HepG2 (cell line): Measurements from ENCODE around the gene DNAAF3. TPM values are rescaled to one million over a fixed set of nuclear protein-coding genes. Genes with fewer than 3 reads are reported as not detected.
A peak's percentile ranks its signal among the peaks of the same experiment; 100 is the strongest.

ENCODE experiments used
- AGO2 ChIP-seq: fragments of 200-400 bp; formaldehyde crosslinking; optimal IDR thresholded peaks from 2 replicates; pipeline ENCODE3; 2017; ENCODE audit warnings: mild to moderate bottlenecking, low read depth, low read length, moderate library complexity
- HNRNPLL ChIP-seq: fragments of 200-400 bp; formaldehyde crosslinking; IDR thresholded peaks from 2 replicates; pipeline ENCODE4 v1.6.1; 2017; ENCODE audit warnings: mild to moderate bottlenecking, low read depth, low read length; ENCODE audit not compliant: poor library complexity, severe bottlenecking
- KAT2B ChIP-seq: fragments of 150-350 bp; IDR thresholded peaks from 2 replicates; pipeline ENCODE4 v1.6.1; 2014; ENCODE audit warnings: low read depth, low read length, borderline replicate concordance
- POLR2A ChIP-seq, 2 experiments: IDR thresholded peaks; 2 replicates each; pipeline ENCODE4 v1.6.1; 2011; ENCODE audit warnings: low read depth in 2 of 2, low read length in 2 of 2, mild to moderate bottlenecking in 1 of 2, moderate library complexity in 1 of 2; ENCODE audit not compliant: insufficient read depth in 1 of 2
- TCF7 ChIP-seq: sonication (generic); IDR thresholded peaks from 2 replicates; pipeline ENCODE4 v1.6.1; 2016; ENCODE audit warnings: antibody characterized with exemption, low read depth
- ZC3H13 ChIP-seq: sonication (generic); formaldehyde crosslinking; IDR thresholded peaks from 2 replicates; pipeline ENCODE4 v1.8.1; 2023; ENCODE audit warnings: mild to moderate bottlenecking, missing genetic modification reagents, moderate library complexity
- ZNF234 ChIP-seq: sonication (generic); formaldehyde crosslinking; conservative IDR thresholded peaks from 2 replicates; pipeline ENCODE4 v1.5.1; 2020; ENCODE audit warnings: mild to moderate bottlenecking, missing genetic modification reagents
- ZNF780A ChIP-seq: sonication (generic); formaldehyde crosslinking; IDR thresholded peaks from 2 replicates; pipeline ENCODE4 v1.8.0; 2022; ENCODE audit warnings: mild to moderate bottlenecking, missing genetic modification reagents, moderate library complexity
- polyA plus RNA-seq, 8 experiments: library from polyadenylated mRNA; depleted of rRNA in 3 of 8; stranded (reverse) in 7 of 8; unstranded in 1 of 8; fragments of >200 nt; fragmentation: Illumina TruSeq in 4 of 8; extraction: Trizol in 4 of 8; gene quantifications; 2 replicates each; pipeline versions ENCODE4 v1.2.1 to v1.2.3, GENCODE V29; 2011 to 2016; ENCODE audit warnings: low read depth in 4 of 8, missing spikeins in 1 of 8, mixed read lengths in 1 of 8; ENCODE audit not compliant: insufficient read depth in 1 of 8
- total RNA-seq, 5 experiments: library from RNA; depleted of rRNA; stranded (reverse); fragments of >200 nt; fragmentation: Illumina TruSeq; extraction: Trizol; gene quantifications; 2 replicates each; pipeline ENCODE4 v1.2.3, GENCODE V29; 2016; ENCODE audit warnings: low read depth in 1 of 5
- TF ChIP-seq, protein P1 (sequence below): sonication (generic); formaldehyde crosslinking; IDR thresholded peaks from 2 replicates; pipeline ENCODE4 v1.8.1; 2023; ENCODE audit warnings: mild to moderate bottlenecking, moderate library complexity, missing genetic modification reagents
- TF ChIP-seq, protein P2 (sequence below): sonication (generic); formaldehyde crosslinking; IDR thresholded peaks from 2 replicates; pipeline ENCODE4 v1.4.0; 2020; ENCODE audit warnings: missing genetic modification reagents
- TF ChIP-seq, protein P3 (sequence below): IDR thresholded peaks from 2 replicates; pipeline ENCODE4 v1.6.1; 2016; ENCODE audit warnings: control low read depth
- TF ChIP-seq, protein P4 (sequence below): sonication (generic); formaldehyde crosslinking; IDR thresholded peaks from 2 replicates; pipeline ENCODE4 v1.5.1; 2020; ENCODE audit warnings: missing genetic modification reagents, mild to moderate bottlenecking, borderline replicate concordance

DNAAF3 gene
- total and polyA plus RNA-seq, 2 of the 13 experiments (the other 11 are each of a cell fraction or from before 2014, with no cell fraction given), result 0.30 to 0.40 TPM

DNA sequence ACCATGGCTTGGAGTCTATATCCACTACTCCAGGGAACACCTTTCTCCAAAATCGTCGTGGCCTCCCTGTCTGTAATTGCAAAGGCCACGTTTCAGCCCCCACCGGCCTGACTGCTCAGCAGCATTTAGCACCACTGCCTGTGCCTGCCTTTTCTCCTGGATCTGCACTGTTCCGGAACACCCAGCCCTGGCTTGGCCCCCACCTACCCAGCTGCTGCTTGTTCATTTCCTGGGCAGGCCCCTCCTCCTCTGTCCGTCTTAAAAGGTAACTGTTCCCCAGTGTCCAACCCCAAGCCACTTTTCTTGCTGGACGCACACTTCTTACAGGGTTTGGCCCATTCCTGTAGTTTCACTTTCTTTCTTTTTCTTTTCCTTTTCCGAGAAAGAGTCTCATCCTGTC is 22.2 kb upstream of the DNAAF3 start (continued):
- TF ChIP-seq, protein P1, sequence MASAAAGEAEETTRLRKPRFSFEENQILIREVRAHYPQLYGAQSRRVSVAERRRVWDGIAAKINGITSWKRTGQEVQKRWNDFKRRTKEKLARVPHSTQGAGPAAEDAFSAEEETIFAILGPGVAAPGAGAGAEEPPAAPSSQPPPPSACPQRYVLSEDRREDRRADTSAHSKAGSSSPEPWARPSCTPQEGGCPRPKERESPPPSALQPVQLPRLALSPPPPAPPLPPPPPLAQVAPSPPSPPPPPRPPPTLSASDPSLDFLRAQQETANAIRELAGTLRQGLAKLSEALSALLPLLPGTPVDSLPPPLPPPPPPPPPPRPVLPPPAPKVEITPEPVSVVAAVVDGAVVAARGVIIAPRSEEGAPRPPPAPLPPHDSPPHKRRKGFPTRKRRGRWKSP (CRISPR knock-in tag), result no peak
- no peak for TF ChIP-seq ZC3H13
- TF ChIP-seq, protein P2, sequence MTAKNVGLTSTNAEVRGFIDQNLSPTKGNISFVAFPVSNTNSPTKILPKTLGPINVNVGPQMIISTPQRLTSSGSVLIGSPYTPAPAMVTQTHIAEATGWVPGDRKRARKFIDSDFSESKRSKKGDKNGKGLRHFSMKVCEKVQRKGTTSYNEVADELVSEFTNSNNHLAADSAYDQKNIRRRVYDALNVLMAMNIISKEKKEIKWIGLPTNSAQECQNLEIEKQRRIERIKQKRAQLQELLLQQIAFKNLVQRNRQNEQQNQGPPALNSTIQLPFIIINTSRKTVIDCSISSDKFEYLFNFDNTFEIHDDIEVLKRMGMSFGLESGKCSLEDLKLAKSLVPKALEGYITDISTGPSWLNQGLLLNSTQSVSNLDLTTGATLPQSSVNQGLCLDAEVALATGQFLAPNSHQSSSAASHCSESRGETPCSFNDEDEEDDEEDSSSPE (CRISPR knock-in tag), result no peak
- TF ChIP-seq AGO2, result peak; percentile 48
- no peak for TF ChIP-seq KAT2B
- TF ChIP-seq ZNF780A, result no peak
- TF ChIP-seq ZNF234 (CRISPR knock-in tag), result no peak
- no peak for TF ChIP-seq HNRNPLL
- TF ChIP-seq TCF7, result no peak
- TF ChIP-seq POLR2A (IDR thresholded peaks at IDR 0.05; ENCODE audit: insufficient read depth in 1 of 2, low read depth in 2 of 2, low read length in 2 of 2), result peak in 1 of 2 experiments; percentile 41; a peak in 1 of 4 replicates
- TF ChIP-seq, protein P3, sequence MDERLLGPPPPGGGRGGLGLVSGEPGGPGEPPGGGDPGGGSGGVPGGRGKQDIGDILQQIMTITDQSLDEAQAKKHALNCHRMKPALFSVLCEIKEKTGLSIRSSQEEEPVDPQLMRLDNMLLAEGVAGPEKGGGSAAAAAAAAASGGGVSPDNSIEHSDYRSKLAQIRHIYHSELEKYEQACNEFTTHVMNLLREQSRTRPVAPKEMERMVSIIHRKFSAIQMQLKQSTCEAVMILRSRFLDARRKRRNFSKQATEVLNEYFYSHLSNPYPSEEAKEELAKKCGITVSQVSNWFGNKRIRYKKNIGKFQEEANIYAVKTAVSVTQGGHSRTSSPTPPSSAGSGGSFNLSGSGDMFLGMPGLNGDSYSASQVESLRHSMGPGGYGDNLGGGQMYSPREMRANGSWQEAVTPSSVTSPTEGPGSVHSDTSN (CRISPR knock-in tag), result no peak
- TF ChIP-seq, protein P4, sequence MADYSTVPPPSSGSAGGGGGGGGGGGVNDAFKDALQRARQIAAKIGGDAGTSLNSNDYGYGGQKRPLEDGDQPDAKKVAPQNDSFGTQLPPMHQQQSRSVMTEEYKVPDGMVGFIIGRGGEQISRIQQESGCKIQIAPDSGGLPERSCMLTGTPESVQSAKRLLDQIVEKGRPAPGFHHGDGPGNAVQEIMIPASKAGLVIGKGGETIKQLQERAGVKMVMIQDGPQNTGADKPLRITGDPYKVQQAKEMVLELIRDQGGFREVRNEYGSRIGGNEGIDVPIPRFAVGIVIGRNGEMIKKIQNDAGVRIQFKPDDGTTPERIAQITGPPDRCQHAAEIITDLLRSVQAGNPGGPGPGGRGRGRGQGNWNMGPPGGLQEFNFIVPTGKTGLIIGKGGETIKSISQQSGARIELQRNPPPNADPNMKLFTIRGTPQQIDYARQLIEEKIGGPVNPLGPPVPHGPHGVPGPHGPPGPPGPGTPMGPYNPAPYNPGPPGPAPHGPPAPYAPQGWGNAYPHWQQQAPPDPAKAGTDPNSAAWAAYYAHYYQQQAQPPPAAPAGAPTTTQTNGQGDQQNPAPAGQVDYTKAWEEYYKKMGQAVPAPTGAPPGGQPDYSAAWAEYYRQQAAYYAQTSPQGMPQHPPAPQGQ (CRISPR knock-in tag), result no peak
